Endothelial cell of umbilical vein (primary cell): ENCODE data around the gene TENM4. TPM values are rescaled to one million over a fixed set of nuclear protein-coding genes. Genes with fewer than 3 reads are reported as not detected.

ENCODE experiments used
- BruUV-seq: library from RNA; stranded (reverse); fragments of 400-500 nt; replicated peaks from 2 replicates; lab custom pipeline; 2021; lab: Mats Ljungman, UMichigan
- CTCF ChIA-PET: fragments of 300-600, 350-600 bp; sonication (Branson Sonifier 250); formaldehyde crosslinking; loops from one replicate; lab custom pipeline; 2021; ENCODE audit warnings: antibody characterized with exemption, inconsistent platforms; lab: Charles Lee
- POLR2A ChIA-PET: fragments of 300-600, 350-600 bp; sonication (Branson Sonifier 250); formaldehyde crosslinking; loops from one replicate; lab custom pipeline; 2021; ENCODE audit warnings: antibody characterized with exemption, inconsistent platforms; lab: Charles Lee
- DNase-seq: peaks from one replicate; pipeline ENCODE4 v3.0.0-alpha.2; 2011; ENCODE audit warnings: low read depth, low spot score
- FAIRE-seq: peaks from 2 replicates; lab custom pipeline; 2011; peaks lifted over from hg19 to GRCh38; lab: Jason Lieb, UNC
- H2AFZ ChIP-seq: 2 replicates; pipeline ENCODE4 v1.6.0; 2012; ENCODE audit warnings: low read depth, low read length, control low read depth, inconsistent platforms
- H3K27ac ChIP-seq: 2 replicates; pipeline ENCODE4 v1.5.1; 2011; ENCODE audit warnings: low read depth, mild to moderate bottlenecking, control low read depth, low read length, moderate library complexity; ENCODE audit not compliant: insufficient read depth
- H3K27me3 ChIP-seq, 2 experiments: 2 replicates each; pipeline versions ENCODE4 v1.6.0 to v1.6.1; 2011; ENCODE audit warnings: low read length in 2 of 2, mixed read lengths in 1 of 2; ENCODE audit not compliant: control insufficient read depth in 2 of 2, insufficient read depth in 2 of 2
- H3K36me3 ChIP-seq, 2 experiments: 2 replicates in 1 of 2; 3 replicates in 1 of 2; pipeline ENCODE4 v1.5.1; 2011; ENCODE audit warnings: low read length in 2 of 2, mild to moderate bottlenecking in 1 of 2, moderate library complexity in 1 of 2; ENCODE audit not compliant: control insufficient read depth in 2 of 2, insufficient read depth in 2 of 2; ENCODE audit errors: extremely low read depth in 1 of 2
- H3K4me1 ChIP-seq: 3 replicates; pipeline ENCODE4 v1.5.1; 2011; ENCODE audit warnings: mild to moderate bottlenecking, low read length; ENCODE audit not compliant: control insufficient read depth, insufficient read depth; ENCODE audit errors: extremely low read depth
- H3K4me2 ChIP-seq: 2 replicates; pipeline ENCODE4 v1.6.1; 2011; ENCODE audit warnings: low read length, control low read depth, mixed read lengths; ENCODE audit not compliant: insufficient read depth
- H3K4me3 ChIP-seq, 3 experiments: fragments of 200-600 bp in 1 of 3; sonication (generic), shearing (Covaris generic) in 1 of 3; replicated peaks in 1 of 3; 2 replicates each; pipeline ENCODE4 v1.5.1; 2011 to 2016; ENCODE audit warnings: control low read depth in 3 of 3, low read length in 3 of 3, mild to moderate bottlenecking in 2 of 3, inconsistent platforms in 1 of 3, low read depth in 1 of 3, moderate library complexity in 1 of 3; ENCODE audit not compliant: insufficient read depth in 1 of 3
- H3K79me2 ChIP-seq: 2 replicates; pipeline ENCODE4 v1.6.0; 2012; ENCODE audit warnings: low read length, inconsistent platforms; ENCODE audit not compliant: control insufficient read depth, insufficient read depth
- H3K9ac ChIP-seq: replicated peaks from 2 replicates; pipeline ENCODE3; 2011; ENCODE audit warnings: low read length, control low read depth; ENCODE audit not compliant: insufficient read depth; ENCODE audit errors: extremely low read depth
- H3K9me1 ChIP-seq: replicated peaks from 3 replicates; pipeline ENCODE4 v1.6.0; 2011; ENCODE audit warnings: mild to moderate bottlenecking, low read length; ENCODE audit not compliant: control insufficient read depth, insufficient read depth; ENCODE audit errors: extremely low read depth
- H3K9me3 ChIP-seq: replicated peaks from 2 replicates; pipeline ENCODE4 v1.5.1; 2012; ENCODE audit warnings: low read length, inconsistent platforms; ENCODE audit not compliant: control insufficient read depth, insufficient read depth
- H4K20me1 ChIP-seq: replicated peaks from 2 replicates; pipeline ENCODE3; 2011; ENCODE audit warnings: mild to moderate bottlenecking, low read length; ENCODE audit not compliant: control insufficient read depth, insufficient read depth; ENCODE audit errors: extremely low read depth
- EZH2 ChIP-seq: IDR thresholded peaks from 2 replicates; pipeline ENCODE4 v1.6.1; 2012; ENCODE audit warnings: borderline replicate concordance, low read depth, mild to moderate bottlenecking, moderate library complexity, low read length, inconsistent platforms; ENCODE audit not compliant: severe bottlenecking
- FOS ChIP-seq: IDR thresholded peaks from 2 replicates; pipeline ENCODE4 v1.6.1; 2011; ENCODE audit warnings: mild to moderate bottlenecking, low read length, moderate library complexity, borderline replicate concordance; ENCODE audit not compliant: insufficient read depth
- GATA2 ChIP-seq: IDR thresholded peaks from 2 replicates; pipeline ENCODE4 v1.7.0; 2011; ENCODE audit warnings: low read depth, mild to moderate bottlenecking, moderate library complexity, mixed read lengths, low read length; ENCODE audit not compliant: insufficient read length, insufficient read depth
- JUN ChIP-seq: IDR thresholded peaks from 2 replicates; pipeline ENCODE4 v1.6.1; 2011; ENCODE audit warnings: borderline replicate concordance, low read depth; ENCODE audit not compliant: insufficient read length, insufficient read depth
- MYC ChIP-seq: IDR thresholded peaks from one replicate; pipeline ENCODE4 v1.6.1; 2011; ENCODE audit warnings: mild to moderate bottlenecking, low read depth, low read length
- POLR2A ChIP-seq: IDR thresholded peaks from 2 replicates; pipeline ENCODE4 v1.6.1; 2012; ENCODE audit warnings: low read depth, mild to moderate bottlenecking, control low read depth, low read length
- POLR2AphosphoS5 ChIP-seq: IDR thresholded peaks from 2 replicates; pipeline ENCODE4 v1.6.1; 2012; ENCODE audit warnings: low read depth, mild to moderate bottlenecking, control low read depth, low read length, moderate library complexity; ENCODE audit not compliant: insufficient read depth
- dilution Hi-C: fragments of 300-500 bp; cut with MboI; formaldehyde crosslinking; loops from one replicate; pipeline ENCODE4 v1.15.0; 2019; ENCODE audit warnings: low sequenced_read_pairs; ENCODE audit not compliant: extremely low pct_ligation_motif_present
- intact Hi-C: fragments of 100-400 bp; cut with micrococcal nuclease; formaldehyde crosslinking; loops from one replicate; pipeline ENCODE4 v1.10.0; 2022
- polyA plus RNA-seq, 4 experiments: library from polyadenylated mRNA; depleted of rRNA in 3 of 4; stranded (reverse) in 3 of 4; unstranded in 1 of 4; fragments of >200 nt; gene quantifications; 2 replicates each; pipeline versions ENCODE4 v1.2.1 to v1.2.3, GENCODE V29; 2011 to 2012; ENCODE audit warnings: missing spikeins in 1 of 4
- total RNA-seq: library from RNA; stranded (reverse); gene quantifications from 2 replicates; pipeline ENCODE4 v1.2.3, GENCODE V29; 2021
- TF ChIP-seq, protein P1 (sequence below): IDR thresholded peaks from 2 replicates; pipeline ENCODE4 v1.6.1; 2011; ENCODE audit not compliant: insufficient read depth, insufficient read length
- TF ChIP-seq, protein P2 (sequence below), 2 donors: IDR thresholded peaks; 1 replicate in 1 of 2; 2 replicates in 1 of 2; pipeline ENCODE4 v1.5.1; 2011; ENCODE audit warnings: low read length in 2 of 2, mild to moderate bottlenecking in 2 of 2, moderate library complexity in 2 of 2, control low read depth in 1 of 2, inconsistent platforms in 1 of 2, low read depth in 1 of 2; ENCODE audit not compliant: insufficient read depth in 1 of 2; ENCODE audit errors: extremely low read depth in 1 of 2

Gene TENM4
- total and polyA plus RNA-seq, 2 donors (not counting 3 experiments of a cell fraction or from before 2014, with no cell fraction given): 0.06 to 0.27 TPM

DNA sequence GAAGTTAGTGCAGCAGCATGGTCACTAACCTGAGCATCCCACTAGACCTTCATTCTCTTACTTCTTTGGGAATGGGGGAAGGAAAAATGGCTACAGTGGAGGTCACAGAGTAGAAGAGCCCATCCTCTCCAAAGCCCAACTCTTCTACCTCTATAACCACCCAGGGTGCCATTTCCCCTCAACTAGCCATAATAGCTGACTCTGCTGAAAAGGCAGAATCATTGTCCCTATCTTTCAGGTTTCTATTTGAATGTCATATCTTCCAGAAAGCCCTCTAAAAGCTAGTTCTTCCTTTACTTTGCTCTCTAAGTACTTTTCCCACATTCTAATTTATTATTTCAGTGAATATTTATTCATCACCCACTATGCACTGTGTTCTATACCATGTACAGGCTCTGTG, 421.6 kb downstream of the TENM4 start:
- intact Hi-C loops: no loop called here
- peak overlapping the region; percentile 58 for H3K27ac ChIP-seq
- no peak overlapping the region for H3K9ac ChIP-seq
- ChIA-PET POLR2A (no interaction called here), CTCF (interaction anchor here (0.5 to 1.9 kb wide), 4 partner anchors 68 to 483 kb away, joined by 3 to 9 read pairs (median 4); no protein-coding TSS in a partner anchor)
- peaks cover 17% of the 10 kb centered on the region for H3K4me1 ChIP-seq
- H4K20me1 ChIP-seq: no peaks in the 10 kb centered on the region
- TF ChIP-seq, protein P1, sequence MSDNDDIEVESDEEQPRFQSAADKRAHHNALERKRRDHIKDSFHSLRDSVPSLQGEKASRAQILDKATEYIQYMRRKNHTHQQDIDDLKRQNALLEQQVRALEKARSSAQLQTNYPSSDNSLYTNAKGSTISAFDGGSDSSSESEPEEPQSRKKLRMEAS: no peak
- TF ChIP-seq MYC (no peak), POLR2AphosphoS5 (no peak), EZH2 (no peak), JUN (no peak), GATA2 (no peak), POLR2A (no peak), FOS (no peak)
- TF ChIP-seq, protein P2, sequence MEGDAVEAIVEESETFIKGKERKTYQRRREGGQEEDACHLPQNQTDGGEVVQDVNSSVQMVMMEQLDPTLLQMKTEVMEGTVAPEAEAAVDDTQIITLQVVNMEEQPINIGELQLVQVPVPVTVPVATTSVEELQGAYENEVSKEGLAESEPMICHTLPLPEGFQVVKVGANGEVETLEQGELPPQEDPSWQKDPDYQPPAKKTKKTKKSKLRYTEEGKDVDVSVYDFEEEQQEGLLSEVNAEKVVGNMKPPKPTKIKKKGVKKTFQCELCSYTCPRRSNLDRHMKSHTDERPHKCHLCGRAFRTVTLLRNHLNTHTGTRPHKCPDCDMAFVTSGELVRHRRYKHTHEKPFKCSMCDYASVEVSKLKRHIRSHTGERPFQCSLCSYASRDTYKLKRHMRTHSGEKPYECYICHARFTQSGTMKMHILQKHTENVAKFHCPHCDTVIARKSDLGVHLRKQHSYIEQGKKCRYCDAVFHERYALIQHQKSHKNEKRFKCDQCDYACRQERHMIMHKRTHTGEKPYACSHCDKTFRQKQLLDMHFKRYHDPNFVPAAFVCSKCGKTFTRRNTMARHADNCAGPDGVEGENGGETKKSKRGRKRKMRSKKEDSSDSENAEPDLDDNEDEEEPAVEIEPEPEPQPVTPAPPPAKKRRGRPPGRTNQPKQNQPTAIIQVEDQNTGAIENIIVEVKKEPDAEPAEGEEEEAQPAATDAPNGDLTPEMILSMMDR (IDR thresholded peaks at IDR 0.05; ENCODE audit: extremely low read depth in 1 of 2, insufficient read depth in 1 of 2, low read depth in 1 of 2, low read length in 2 of 2): no peak
- H3K9me1 ChIP-seq: no peaks in the 10 kb centered on the region
- H3K4me2 ChIP-seq: no peak overlapping the region
- no peaks in the 10 kb centered on the region for H3K36me3 ChIP-seq
- no peak for DNase-seq
- no peaks in the 10 kb centered on the region for H3K79me2 ChIP-seq
- no TSS peak for BruUV-seq
- H3K9me3 ChIP-seq: no peaks in the 10 kb centered on the region
- no peak for FAIRE-seq
- no peak overlapping the region for H3K4me3 ChIP-seq
- H3K27me3 ChIP-seq: no peaks in the 10 kb centered on the region
- dilution Hi-C loops: no loop called here
- H2AFZ ChIP-seq: peak overlapping the region; percentile 6
